ENCODE measurements around the gene GRIP1. TPM values are rescaled to one million over a fixed set of nuclear protein-coding genes. Genes with fewer than 3 reads are reported as not detected.
A peak's percentile ranks its signal among the peaks of the same experiment; 100 is the strongest.

GRIP1 gene
- total and polyA plus RNA-seq, 2 of the 4 experiments (the other 2 are of a cell fraction): under 0.01 to 0.07 TPM

DNA sequence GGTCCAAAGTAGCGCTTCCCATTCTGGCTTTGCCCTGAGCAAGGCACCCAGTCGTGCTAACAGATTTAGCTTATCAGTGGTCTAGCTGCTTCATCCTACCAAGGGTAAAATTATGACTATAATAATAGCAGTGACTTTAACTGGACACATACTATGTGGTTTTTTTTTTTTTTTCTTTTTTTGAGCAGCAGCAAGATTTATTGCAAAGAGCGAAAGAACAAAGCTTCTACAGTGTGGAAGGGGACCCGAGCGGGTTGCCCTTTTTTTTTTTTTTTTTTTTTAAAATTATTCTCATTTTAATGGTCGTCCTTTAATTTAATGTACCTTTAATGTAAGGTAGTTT is 376.1 kb downstream of the GRIP1 start:
- Histone ChIP-seq H3K36me3 (ENCODE audit: control insufficient read depth, insufficient read depth, low read length) (0 out of 2 replicates have a peak, but pooled peaks cover 1% of the 10 kb centered on the region), H3K27ac (ENCODE audit: insufficient read depth, low read length) (peak overlapping the region; percentile 72), H3K9me3 (ENCODE audit: control insufficient read depth, insufficient read depth, low read length) (no peaks in the 10 kb centered on the region), H3K23ac (ENCODE audit: low read depth, low read length) (peak overlapping the region; percentile 84), H2AFZ (replicated peaks; ENCODE audit: low read length, poor library complexity) (peak overlapping the region; percentile 100), H4K8ac (ENCODE audit: low read depth in 2 of 2, low read length in 2 of 2) (peak overlapping the region; percentile 48 to 96), H3K27me3 (ENCODE audit: control insufficient read depth, insufficient read depth, low read length) (peaks cover 3% of the 10 kb centered on the region), H2BK5ac (ENCODE audit: low read depth, low read length, poor library complexity, severe bottlenecking) (peak overlapping the region; percentile 76), H4K5ac (ENCODE audit: low read depth, low read length) (peak overlapping the region; percentile 97), H3K14ac (replicated peaks; ENCODE audit: low read depth, low read length) (peak overlapping the region; percentile 99), H2BK120ac (ENCODE audit: low read depth, low read length) (peak overlapping the region; percentile 92), H4K20me1 (ENCODE audit: insufficient read depth, low read length) (no peaks in the 10 kb centered on the region), H4K91ac (ENCODE audit: insufficient read depth, low read depth, low read length) (peak overlapping the region; percentile 93; the same call in 1 of the 2 replicates), H3K9ac (ENCODE audit: low read depth, low read length) (peak overlapping the region; percentile 90), H2AK9ac (replicated peaks; ENCODE audit: low read depth, low read length, poor library complexity) (peak overlapping the region; percentile 96), H3K56ac (ENCODE audit: extremely low read depth, insufficient read depth, low read length) (peak overlapping the region; percentile 18; the same call in 1 of the 2 replicates), H3K79me1 (ENCODE audit: low read depth in 1 of 2, low read length in 2 of 2) (peaks cover 0 to 8% of the 10 kb centered on the region in 2 experiments; a peak in 2 of 4 replicates), H3K4me3 (ENCODE audit: insufficient read depth, low read depth, low read length) (peak overlapping the region; percentile 92), H2AK5ac (ENCODE audit: low read depth, low read length) (no peak overlapping the region), H3K9me1 (ENCODE audit: insufficient read depth, low read length) (no peaks in the 10 kb centered on the region), H3K4me1 (ENCODE audit: control insufficient read depth, insufficient read depth, low read length) (no peaks in the 10 kb centered on the region), H3K4ac (ENCODE audit: low read depth, low read length) (peak overlapping the region; percentile 91), H2BK15ac (ENCODE audit: low read depth, low read length) (peak overlapping the region; percentile 48; the same call in 1 of the 3 replicates), H3K18ac (ENCODE audit: low read depth, low read length) (peak overlapping the region; percentile 92), H3K4me2 (ENCODE audit: low read depth, low read length) (peak overlapping the region; percentile 82), H2BK20ac (ENCODE audit: low read depth, low read length) (no peak overlapping the region)
- ChIA-PET POLR2A (ENCODE audit: unreplicated experiment) (interaction anchor here (0.6 kb wide), 1 partner anchor 13 kb away, joined by 3 read pairs; no protein-coding TSS in a partner anchor), CTCF (interaction anchor here (0.6 to 1.6 kb wide), 2 partner anchors 33 to 198 kb away, joined by 4 to 5 read pairs; no protein-coding TSS in a partner anchor)
- no peak for DNase-seq
- intact Hi-C loops (cut with micrococcal nuclease) (no loop called here), in situ Hi-C loops (cut with MboI; ENCODE audit: low sequenced_read_pairs) (no loop called here), dilution Hi-C loops (cut with HindIII; ENCODE audit: low sequenced_read_pairs, unreplicated experiment) (no loop called here)
- WGBS, 2 experiments (ENCODE audit: extremely low coverage in 2 of 2, insufficient read length in 1 of 2): no CpG with 5 or more reads among the region's 6 CpGs
- TF ChIP-seq RAD21 (IDR thresholded peaks at IDR 0.05; ENCODE audit: low read length) (no peak), MXI1 (IDR thresholded peaks at IDR 0.05; ENCODE audit: borderline replicate concordance, low read depth, low read length) (no peak), BHLHE40 (IDR thresholded peaks at IDR 0.05; ENCODE audit: low read depth, low read length) (no peak), RCOR1 (IDR thresholded peaks at IDR 0.05; ENCODE audit: insufficient replicate concordance, low read length) (no peak), SMC3 (IDR thresholded peaks at IDR 0.05; ENCODE audit: low read depth, low read length) (no peak), USF2 (IDR thresholded peaks at IDR 0.05; ENCODE audit: low read depth, low read length) (no peak), RFX5 (IDR thresholded peaks at IDR 0.05; ENCODE audit: low read depth, low read length) (no peak), MAZ (IDR thresholded peaks at IDR 0.05; ENCODE audit: borderline replicate concordance, low read depth, low read length) (no peak), POLR2A (IDR thresholded peaks at IDR 0.05; ENCODE audit: low read depth, low read length) (no peak)
- BruUV-seq (replicated peaks): no TSS peak
- no peak for ATAC-seq (ENCODE audit: low read depth)
